PC-9 (cell line): ENCODE data around the gene COA8.
"Not testable (repeated sequence)": the region's sequence is repeated elsewhere in the genome, so short reads cannot be mapped to it uniquely, and the experiment has no call there.

Experiments used
- CTCF ChIP-seq: fragments of 200-600 bp; sonication (generic); conservative IDR thresholded peaks from 2 replicates; pipeline ENCODE4 v1.6.1; 2017; ENCODE audit warnings: mixed run types, antibody characterized with exemption, mild to moderate bottlenecking, moderate library complexity
- EZH2 ChIP-seq: fragments of 200-600 bp; sonication (generic); IDR thresholded peaks from 2 replicates; pipeline ENCODE4 v1.8.0; 2017; ENCODE audit warnings: antibody characterized with exemption, low read depth

GRCh38 chr14:103525430-103526246 lies 37.1 kb upstream of the COA8 start:
- TF ChIP-seq CTCF, EZH2: not testable (repeated sequence)
